Measurements from ENCODE around the gene KCNJ18.
"Not testable (repeated sequence)": the region's sequence is repeated elsewhere in the genome, so short reads cannot be mapped to it uniquely, and the experiment has no call there.

Gene KCNJ18

GRCh38 chr17:21691481-21691880, 842 bp upstream of the KCNJ18 start:
- H2BK120ac ChIP-seq (ENCODE audit: low read depth, low read length); H3K27me3 ChIP-seq (ENCODE audit: control insufficient read depth in 3 of 3, insufficient read depth in 3 of 3, low read depth in 1 of 3, low read length in 3 of 3); H3K4ac ChIP-seq (ENCODE audit: low read length); H3K4me2 ChIP-seq (ENCODE audit: insufficient read depth, low read length, poor library complexity, severe bottlenecking); H3K18ac ChIP-seq (ENCODE audit: low read length); H2AFZ ChIP-seq (ENCODE audit: low read length); H2BK5ac ChIP-seq (ENCODE audit: low read length); H2BK12ac ChIP-seq (ENCODE audit: low read length); H3K27ac ChIP-seq (replicated peaks; ENCODE audit: low read length); H4K91ac ChIP-seq (ENCODE audit: low read depth, low read length, poor library complexity); H3K79me1 ChIP-seq (ENCODE audit: low read depth, low read length); H3K23ac ChIP-seq (ENCODE audit: low read depth, low read length, poor library complexity); H4K8ac ChIP-seq (ENCODE audit: low read depth, low read length); H3K9ac ChIP-seq (ENCODE audit: low read depth, low read length, poor library complexity); DNase-seq (ENCODE audit: low spot score); H2BK15ac ChIP-seq (ENCODE audit: low read length); H3K4me3 ChIP-seq (ENCODE audit: low read length in 2 of 2); H3K4me1 ChIP-seq (ENCODE audit: control insufficient read depth in 2 of 2, insufficient read depth in 1 of 2, low read depth in 1 of 2, low read length in 2 of 2); H3K14ac ChIP-seq (ENCODE audit: low read length); H3K9me3 ChIP-seq (replicated peaks in 1 of 2; ENCODE audit: control insufficient read depth in 2 of 2, insufficient read depth in 1 of 2, low read depth in 1 of 2, low read length in 2 of 2); H3K36me3 ChIP-seq (replicated peaks in 1 of 2; ENCODE audit: control insufficient read depth in 2 of 2, insufficient read depth in 2 of 2, low read length in 2 of 2); H2AK5ac ChIP-seq (ENCODE audit: low read depth, low read length): not testable (repeated sequence)
- WGBS, 2 donors (ENCODE audit: extremely low coverage in 2 of 2, insufficient read length in 2 of 2, insufficient replicate concordance in 1 of 2): no CpG with 5 or more reads among the region's 6 CpGs

GRCh38 chr17:21692704-21693065, 362 bp downstream of the KCNJ18 start:
- not testable (repeated sequence) for H3K18ac ChIP-seq (ENCODE audit: low read length)

GRCh38 chr17:21693391-21693796, 1.1 kb downstream of the KCNJ18 start:
- H3K36me3 ChIP-seq (replicated peaks in 1 of 2; ENCODE audit: control insufficient read depth in 2 of 2, insufficient read depth in 2 of 2, low read length in 2 of 2); H3K4me1 ChIP-seq (ENCODE audit: control insufficient read depth in 2 of 2, insufficient read depth in 1 of 2, low read depth in 1 of 2, low read length in 2 of 2); H2BK12ac ChIP-seq (ENCODE audit: low read length); H3K4me3 ChIP-seq (ENCODE audit: low read length in 2 of 2); H4K8ac ChIP-seq (ENCODE audit: low read depth, low read length); H2BK15ac ChIP-seq (ENCODE audit: low read length); H2BK120ac ChIP-seq (ENCODE audit: low read depth, low read length); DNase-seq (ENCODE audit: low spot score); H3K18ac ChIP-seq (ENCODE audit: low read length); H2AK5ac ChIP-seq (ENCODE audit: low read depth, low read length); H2BK5ac ChIP-seq (ENCODE audit: low read length); H4K91ac ChIP-seq (ENCODE audit: low read depth, low read length, poor library complexity); H3K14ac ChIP-seq (ENCODE audit: low read length); H3K4ac ChIP-seq (ENCODE audit: low read length); H3K4me2 ChIP-seq (ENCODE audit: insufficient read depth, low read length, poor library complexity, severe bottlenecking); H3K9me3 ChIP-seq (replicated peaks in 1 of 2; ENCODE audit: control insufficient read depth in 2 of 2, insufficient read depth in 1 of 2, low read depth in 1 of 2, low read length in 2 of 2); H2AFZ ChIP-seq (ENCODE audit: low read length); H3K27me3 ChIP-seq (ENCODE audit: control insufficient read depth in 3 of 3, insufficient read depth in 3 of 3, low read depth in 1 of 3, low read length in 3 of 3); H3K79me1 ChIP-seq (ENCODE audit: low read depth, low read length); H3K9ac ChIP-seq (ENCODE audit: low read depth, low read length, poor library complexity); H3K23ac ChIP-seq (ENCODE audit: low read depth, low read length, poor library complexity); H3K27ac ChIP-seq (replicated peaks; ENCODE audit: low read length): not testable (repeated sequence)
- WGBS, 2 donors (ENCODE audit: extremely low coverage in 2 of 2, insufficient read length in 2 of 2, insufficient replicate concordance in 1 of 2): no CpG with 5 or more reads among the region's 6 CpGs

More at GRCh38 chr17:21692704-21693065, 362 bp downstream of the KCNJ18 start:
- H3K27me3 ChIP-seq (ENCODE audit: control insufficient read depth in 3 of 3, insufficient read depth in 3 of 3, low read depth in 1 of 3, low read length in 3 of 3); H3K9ac ChIP-seq (ENCODE audit: low read depth, low read length, poor library complexity); H3K4ac ChIP-seq (ENCODE audit: low read length); H2AFZ ChIP-seq (ENCODE audit: low read length); H4K8ac ChIP-seq (ENCODE audit: low read depth, low read length); H3K4me3 ChIP-seq (ENCODE audit: low read length in 2 of 2); H2BK5ac ChIP-seq (ENCODE audit: low read length); H3K4me2 ChIP-seq (ENCODE audit: insufficient read depth, low read length, poor library complexity, severe bottlenecking); H3K4me1 ChIP-seq (ENCODE audit: control insufficient read depth in 2 of 2, insufficient read depth in 1 of 2, low read depth in 1 of 2, low read length in 2 of 2); H2BK15ac ChIP-seq (ENCODE audit: low read length); H2BK120ac ChIP-seq (ENCODE audit: low read depth, low read length); H2AK5ac ChIP-seq (ENCODE audit: low read depth, low read length); H3K36me3 ChIP-seq (replicated peaks in 1 of 2; ENCODE audit: control insufficient read depth in 2 of 2, insufficient read depth in 2 of 2, low read length in 2 of 2); H4K91ac ChIP-seq (ENCODE audit: low read depth, low read length, poor library complexity); H3K23ac ChIP-seq (ENCODE audit: low read depth, low read length, poor library complexity); H3K14ac ChIP-seq (ENCODE audit: low read length); H3K27ac ChIP-seq (replicated peaks; ENCODE audit: low read length); H3K79me1 ChIP-seq (ENCODE audit: low read depth, low read length); DNase-seq (ENCODE audit: low spot score); H2BK12ac ChIP-seq (ENCODE audit: low read length); H3K9me3 ChIP-seq (replicated peaks in 1 of 2; ENCODE audit: control insufficient read depth in 2 of 2, insufficient read depth in 1 of 2, low read depth in 1 of 2, low read length in 2 of 2): not testable (repeated sequence)
- WGBS, 2 donors (ENCODE audit: extremely low coverage in 2 of 2, insufficient read length in 2 of 2, insufficient replicate concordance in 1 of 2): no CpG with 5 or more reads among the region's 12 CpGs

GRCh38 chr17:21693937-21694336, 1.6 kb downstream of the KCNJ18 start:
- H3K9me3 ChIP-seq (replicated peaks in 1 of 2; ENCODE audit: control insufficient read depth in 2 of 2, insufficient read depth in 1 of 2, low read depth in 1 of 2, low read length in 2 of 2); H3K27me3 ChIP-seq (ENCODE audit: control insufficient read depth in 3 of 3, insufficient read depth in 3 of 3, low read depth in 1 of 3, low read length in 3 of 3); H3K4me3 ChIP-seq (ENCODE audit: low read length in 2 of 2); H2BK15ac ChIP-seq (ENCODE audit: low read length); H3K4me2 ChIP-seq (ENCODE audit: insufficient read depth, low read length, poor library complexity, severe bottlenecking); H3K27ac ChIP-seq (replicated peaks; ENCODE audit: low read length); H2BK5ac ChIP-seq (ENCODE audit: low read length); H3K4me1 ChIP-seq (ENCODE audit: control insufficient read depth in 2 of 2, insufficient read depth in 1 of 2, low read depth in 1 of 2, low read length in 2 of 2); H2AFZ ChIP-seq (ENCODE audit: low read length); H3K79me1 ChIP-seq (ENCODE audit: low read depth, low read length); H3K9ac ChIP-seq (ENCODE audit: low read depth, low read length, poor library complexity); H4K91ac ChIP-seq (ENCODE audit: low read depth, low read length, poor library complexity); DNase-seq (ENCODE audit: low spot score); H3K14ac ChIP-seq (ENCODE audit: low read length); H2AK5ac ChIP-seq (ENCODE audit: low read depth, low read length); H3K36me3 ChIP-seq (replicated peaks in 1 of 2; ENCODE audit: control insufficient read depth in 2 of 2, insufficient read depth in 2 of 2, low read length in 2 of 2); H2BK120ac ChIP-seq (ENCODE audit: low read depth, low read length); H4K8ac ChIP-seq (ENCODE audit: low read depth, low read length); H3K18ac ChIP-seq (ENCODE audit: low read length); H2BK12ac ChIP-seq (ENCODE audit: low read length); H3K4ac ChIP-seq (ENCODE audit: low read length); H3K23ac ChIP-seq (ENCODE audit: low read depth, low read length, poor library complexity): not testable (repeated sequence)
- WGBS, 2 donors (ENCODE audit: extremely low coverage in 2 of 2, insufficient read length in 2 of 2, insufficient replicate concordance in 1 of 2): no CpG with 5 or more reads among the region's 4 CpGs
